ENCODE data around the gene QRICH1. TPM values are rescaled to one million over a fixed set of nuclear protein-coding genes. Genes with fewer than 3 reads are reported as not detected.

QRICH1 gene
- total and polyA plus RNA-seq, 2 of the 13 experiments (the other 11 are each of a cell fraction or from before 2014, with no cell fraction given) = 52.6 to 102 TPM

DNA sequence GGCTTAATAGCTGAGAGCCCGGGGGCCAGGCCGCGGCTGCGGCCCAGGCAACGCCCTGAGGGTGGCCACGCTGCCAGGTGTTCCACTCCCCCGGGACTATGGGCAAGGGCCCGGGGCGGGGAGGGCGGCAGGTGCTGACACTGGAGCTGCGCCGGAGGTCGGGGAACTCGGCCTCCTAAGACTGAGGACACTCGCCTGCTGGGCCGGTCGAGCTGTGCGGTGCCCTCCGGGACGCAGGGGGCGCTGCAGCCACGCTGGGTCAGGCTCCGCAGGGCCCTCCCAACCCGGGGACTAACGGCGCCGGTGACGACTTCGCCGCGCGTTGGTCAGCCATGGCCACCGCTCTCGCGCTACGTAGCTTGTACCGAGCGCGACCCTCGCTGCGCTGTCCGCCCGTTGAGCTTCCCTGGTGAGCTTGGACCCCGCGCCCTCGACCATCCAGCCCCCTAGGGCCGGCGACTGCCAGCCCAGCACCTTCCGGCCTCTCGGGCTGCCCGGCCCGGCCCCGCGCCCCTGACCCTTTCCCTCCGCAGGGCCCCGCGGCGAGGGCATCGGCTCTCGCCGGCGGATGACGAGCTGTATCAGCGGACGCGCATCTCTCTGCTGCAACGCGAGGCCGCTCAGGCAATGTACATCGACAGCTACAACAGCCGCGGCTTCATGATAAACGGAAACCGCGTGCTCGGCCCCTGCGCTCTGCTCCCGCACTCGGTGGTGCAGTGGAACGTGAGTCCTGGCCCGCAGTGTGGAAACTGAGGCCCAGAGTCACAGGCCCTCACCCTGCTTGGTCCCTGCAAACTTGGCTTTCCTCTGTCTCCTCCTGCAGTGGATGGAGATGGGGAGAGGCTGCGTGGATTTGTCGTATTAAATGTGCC is 71.8 kb downstream of the QRICH1 start, which contains the start of gene NDUFAF3 (continued):
- TF ChIP-seq, protein P1, sequence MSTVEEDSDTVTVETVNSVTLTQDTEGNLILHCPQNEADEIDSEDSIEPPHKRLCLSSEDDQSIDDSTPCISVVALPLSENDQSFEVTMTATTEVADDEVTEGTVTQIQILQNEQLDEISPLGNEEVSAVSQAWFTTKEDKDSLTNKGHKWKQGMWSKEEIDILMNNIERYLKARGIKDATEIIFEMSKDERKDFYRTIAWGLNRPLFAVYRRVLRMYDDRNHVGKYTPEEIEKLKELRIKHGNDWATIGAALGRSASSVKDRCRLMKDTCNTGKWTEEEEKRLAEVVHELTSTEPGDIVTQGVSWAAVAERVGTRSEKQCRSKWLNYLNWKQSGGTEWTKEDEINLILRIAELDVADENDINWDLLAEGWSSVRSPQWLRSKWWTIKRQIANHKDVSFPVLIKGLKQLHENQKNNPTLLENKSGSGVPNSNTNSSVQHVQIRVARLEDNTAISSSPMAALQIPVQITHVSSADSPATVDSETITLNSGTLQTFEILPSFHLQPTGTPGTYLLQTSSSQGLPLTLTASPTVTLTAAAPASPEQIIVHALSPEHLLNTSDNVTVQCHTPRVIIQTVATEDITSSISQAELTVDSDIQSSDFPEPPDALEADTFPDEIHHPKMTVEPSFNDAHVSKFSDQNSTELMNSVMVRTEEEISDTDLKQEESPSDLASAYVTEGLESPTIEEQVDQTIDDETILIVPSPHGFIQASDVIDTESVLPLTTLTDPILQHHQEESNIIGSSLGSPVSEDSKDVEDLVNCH (CRISPR knock-in tag; IDR thresholded peaks at IDR 0.05) = no peak
- no peak for TF ChIP-seq CENPX (CRISPR knock-in tag; IDR thresholded peaks at IDR 0.05)
- TF ChIP-seq, protein P2, sequence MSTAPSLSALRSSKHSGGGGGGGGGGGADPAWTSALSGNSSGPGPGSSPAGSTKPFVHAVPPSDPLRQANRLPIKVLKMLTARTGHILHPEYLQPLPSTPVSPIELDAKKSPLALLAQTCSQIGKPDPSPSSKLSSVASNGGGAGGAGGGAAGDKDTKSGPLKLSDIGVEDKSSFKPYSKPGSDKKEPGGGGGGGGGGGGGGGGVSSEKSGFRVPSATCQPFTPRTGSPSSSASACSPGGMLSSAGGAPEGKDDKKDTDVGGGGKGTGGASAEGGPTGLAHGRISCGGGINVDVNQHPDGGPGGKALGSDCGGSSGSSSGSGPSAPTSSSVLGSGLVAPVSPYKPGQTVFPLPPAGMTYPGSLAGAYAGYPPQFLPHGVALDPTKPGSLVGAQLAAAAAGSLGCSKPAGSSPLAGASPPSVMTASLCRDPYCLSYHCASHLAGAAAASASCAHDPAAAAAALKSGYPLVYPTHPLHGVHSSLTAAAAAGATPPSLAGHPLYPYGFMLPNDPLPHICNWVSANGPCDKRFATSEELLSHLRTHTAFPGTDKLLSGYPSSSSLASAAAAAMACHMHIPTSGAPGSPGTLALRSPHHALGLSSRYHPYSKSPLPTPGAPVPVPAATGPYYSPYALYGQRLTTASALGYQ (CRISPR knock-in tag; IDR thresholded peaks at IDR 0.05) = peak; percentile 56; the same call in 1 of the 2 replicates
- TF ChIP-seq ZEB1 (IDR thresholded peaks at IDR 0.05; ENCODE audit: insufficient replicate concordance, low read depth) = peak; percentile 40
- TF ChIP-seq NR2C2 (CRISPR knock-in tag; IDR thresholded peaks at IDR 0.05; ENCODE audit: borderline replicate concordance) = peak; percentile 69; the same call in 1 of the 2 replicates
- peak; percentile 95 for TF ChIP-seq GATAD1 (CRISPR knock-in tag; IDR thresholded peaks at IDR 0.05)
- TF ChIP-seq, protein P3, sequence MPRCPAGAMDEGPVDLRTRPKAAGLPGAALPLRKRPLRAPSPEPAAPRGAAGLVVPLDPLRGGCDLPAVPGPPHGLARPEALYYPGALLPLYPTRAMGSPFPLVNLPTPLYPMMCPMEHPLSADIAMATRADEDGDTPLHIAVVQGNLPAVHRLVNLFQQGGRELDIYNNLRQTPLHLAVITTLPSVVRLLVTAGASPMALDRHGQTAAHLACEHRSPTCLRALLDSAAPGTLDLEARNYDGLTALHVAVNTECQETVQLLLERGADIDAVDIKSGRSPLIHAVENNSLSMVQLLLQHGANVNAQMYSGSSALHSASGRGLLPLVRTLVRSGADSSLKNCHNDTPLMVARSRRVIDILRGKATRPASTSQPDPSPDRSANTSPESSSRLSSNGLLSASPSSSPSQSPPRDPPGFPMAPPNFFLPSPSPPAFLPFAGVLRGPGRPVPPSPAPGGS (CRISPR knock-in tag; IDR thresholded peaks at IDR 0.05) = no peak; the same call in none of the 2 replicates
- TF ChIP-seq NR3C1 (CRISPR knock-in tag; IDR thresholded peaks at IDR 0.05) = no peak
- peak; percentile 17; the same call in 1 of the 2 replicates for TF ChIP-seq HNRNPL (IDR thresholded peaks at IDR 0.05; ENCODE audit: low read depth, low read length)
- 0 out of 2 replicates have a peak, but pooled peaks have one; percentile 67 for TF ChIP-seq ZNF225 (CRISPR knock-in tag; IDR thresholded peaks at IDR 0.05)
- 0 out of 2 replicates have a peak, but pooled peaks have one; percentile 65 for TF ChIP-seq ZNF235 (CRISPR knock-in tag; IDR thresholded peaks at IDR 0.05; ENCODE audit: borderline replicate concordance)
- no peak for TF ChIP-seq ZNF790 (CRISPR knock-in tag; IDR thresholded peaks at IDR 0.05; ENCODE audit: borderline replicate concordance)
- peak; percentile 94 for TF ChIP-seq KLF12 (CRISPR knock-in tag; IDR thresholded peaks at IDR 0.05; ENCODE audit: borderline replicate concordance)
- TF ChIP-seq ZNF776 (CRISPR knock-in tag; IDR thresholded peaks at IDR 0.05) = peak; percentile 89; the same call in 1 of the 2 replicates
- TF ChIP-seq XBP1 (CRISPR knock-in tag; IDR thresholded peaks at IDR 0.05) = peak; percentile 61; the same call in 1 of the 2 replicates
- no peak for TF ChIP-seq ZNF234 (CRISPR knock-in tag; conservative IDR thresholded peaks at IDR 0.05)
- peak; percentile 87 for TF ChIP-seq NKX3-1 (CRISPR knock-in tag; IDR thresholded peaks at IDR 0.05)
- TF ChIP-seq HNRNPLL (IDR thresholded peaks at IDR 0.05; ENCODE audit: low read depth, low read length, poor library complexity, severe bottlenecking) = no peak
- 0 out of 2 replicates have a peak, but pooled peaks have one; percentile 19 for TF ChIP-seq GPN1 (CRISPR knock-in tag; IDR thresholded peaks at IDR 0.05; ENCODE audit: borderline replicate concordance)
- TF ChIP-seq, protein P4, sequence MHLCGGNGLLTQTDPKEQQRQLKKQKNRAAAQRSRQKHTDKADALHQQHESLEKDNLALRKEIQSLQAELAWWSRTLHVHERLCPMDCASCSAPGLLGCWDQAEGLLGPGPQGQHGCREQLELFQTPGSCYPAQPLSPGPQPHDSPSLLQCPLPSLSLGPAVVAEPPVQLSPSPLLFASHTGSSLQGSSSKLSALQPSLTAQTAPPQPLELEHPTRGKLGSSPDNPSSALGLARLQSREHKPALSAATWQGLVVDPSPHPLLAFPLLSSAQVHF (CRISPR knock-in tag; IDR thresholded peaks at IDR 0.05) = no peak
- no peak for TF ChIP-seq SOX6 (IDR thresholded peaks at IDR 0.05)
- TF ChIP-seq SOX6 (CRISPR knock-in tag; IDR thresholded peaks at IDR 0.05) = peak; percentile 71
- no peak for TF ChIP-seq IKZF1 (IDR thresholded peaks at IDR 0.05)
- no peak for TF ChIP-seq ZNF7 (CRISPR knock-in tag; IDR thresholded peaks at IDR 0.05)
- TF ChIP-seq RNF2 (conservative IDR thresholded peaks at IDR 0.05; ENCODE audit: low read depth) = peak; percentile 31; the same call in 1 of the 2 replicates

Measured in HepG2 (cell line).